Measurements from ENCODE around the gene ADIRF.
"Not testable (repeated sequence)": the region's sequence is repeated elsewhere in the genome, so short reads cannot be mapped to it uniquely, and the experiment has no call there.

ADIRF gene

DNA sequence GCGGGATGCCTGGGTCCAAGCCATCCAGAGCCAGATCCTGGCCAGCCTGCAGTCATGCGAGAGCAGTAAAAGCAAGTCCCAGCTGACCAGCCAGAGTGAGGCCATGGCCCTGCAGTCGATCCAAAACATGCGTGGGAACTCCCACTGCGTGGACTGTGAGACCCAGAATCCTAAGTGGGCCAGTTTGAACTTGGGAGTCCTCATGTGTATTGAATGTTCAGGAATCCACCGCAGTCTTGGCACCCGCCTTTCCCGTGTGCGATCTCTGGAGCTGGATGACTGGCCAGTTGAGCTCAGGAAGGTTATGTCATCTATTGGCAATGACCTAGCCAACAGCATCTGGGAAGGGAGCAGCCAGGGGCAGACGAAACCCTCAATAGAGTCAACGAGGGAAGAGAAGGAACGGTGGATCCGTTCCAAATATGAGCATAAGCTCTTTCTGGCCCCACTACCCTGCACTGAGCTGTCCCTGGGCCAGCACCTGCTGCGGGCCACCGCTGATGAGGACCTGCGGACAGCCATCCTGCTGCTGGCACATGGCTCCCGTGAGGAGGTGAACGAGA is 40.9 kb downstream of the ADIRF start:
- not testable (repeated sequence) for H3K27me3 ChIP-seq (ENCODE audit: insufficient read depth, low read length); H3K4me1 ChIP-seq (ENCODE audit: control insufficient read depth, insufficient read depth, low read length, unreplicated experiment); H3K27ac ChIP-seq (ENCODE audit: low read depth, low read length)

DNA sequence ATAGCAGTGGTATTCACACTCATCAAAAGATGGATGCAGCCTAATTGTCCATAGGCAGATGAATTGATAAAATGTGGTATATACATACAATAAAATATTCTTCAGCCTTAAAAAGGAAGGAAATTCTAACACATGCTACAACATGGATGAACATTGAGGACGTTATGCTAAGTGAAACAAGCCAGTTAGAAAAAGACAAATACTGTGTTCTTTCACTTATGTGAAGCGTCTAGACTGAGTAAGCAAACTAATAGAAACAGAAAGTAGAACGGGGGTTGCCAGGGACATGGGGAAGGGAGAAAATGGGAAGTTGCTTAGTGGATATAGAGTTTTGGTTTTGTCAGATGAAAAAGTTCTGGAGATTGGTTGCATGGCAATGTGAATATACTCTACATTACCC is 45.2 kb downstream of the ADIRF start:
- not testable (repeated sequence) for H3K27ac ChIP-seq (ENCODE audit: low read depth, low read length); H3K4me3 ChIP-seq (ENCODE audit: low read depth, low read length); H2AFZ ChIP-seq (ENCODE audit: low read length, unreplicated experiment); H3K79me2 ChIP-seq (ENCODE audit: control insufficient read depth, insufficient read depth, low read length, unreplicated experiment); H3K4me1 ChIP-seq (ENCODE audit: control insufficient read depth, insufficient read depth, low read length, unreplicated experiment); H3K27me3 ChIP-seq (ENCODE audit: insufficient read depth, low read length); H3K36me3 ChIP-seq (ENCODE audit: insufficient read depth, low read length)

More for the DNA sequence above, 40.9 kb downstream of the ADIRF start:
- H2AFZ ChIP-seq (ENCODE audit: low read length, unreplicated experiment); H3K36me3 ChIP-seq (ENCODE audit: insufficient read depth, low read length); H3K79me2 ChIP-seq (ENCODE audit: control insufficient read depth, insufficient read depth, low read length, unreplicated experiment); H3K4me3 ChIP-seq (ENCODE audit: low read depth, low read length): not testable (repeated sequence)

DNA sequence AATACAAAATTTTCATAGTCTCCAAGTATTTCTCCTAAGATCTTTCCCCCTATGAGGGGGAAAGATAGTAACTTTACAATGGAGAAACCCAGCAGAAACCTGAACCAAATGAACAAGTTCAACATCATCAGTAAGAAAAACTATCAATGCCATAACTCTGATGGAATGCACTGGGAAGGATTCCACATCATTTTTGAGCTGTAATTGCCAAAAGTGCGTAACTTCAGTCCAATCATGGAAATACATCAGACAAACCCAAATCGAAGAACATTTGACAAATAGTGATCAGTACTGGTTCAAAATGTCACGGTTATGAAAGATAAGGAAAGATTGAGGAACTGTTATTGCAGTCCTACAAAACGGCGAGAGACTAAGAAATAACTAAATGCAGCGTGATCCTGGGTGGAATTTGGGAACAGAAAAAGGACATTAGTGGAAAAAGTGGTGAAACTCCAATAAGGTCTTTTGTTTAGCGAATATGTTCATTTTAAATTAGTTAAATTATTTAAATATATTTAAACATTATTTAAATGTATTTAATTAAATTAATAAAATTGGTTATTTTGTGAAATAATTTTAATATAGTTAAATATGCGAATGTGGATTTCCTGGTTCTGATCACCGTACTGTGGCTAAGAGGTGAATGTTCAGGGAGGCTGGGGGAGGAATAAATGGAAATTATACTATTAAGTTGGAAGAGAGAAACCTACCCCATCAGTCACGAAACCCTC is 46.9 kb downstream of the ADIRF start:
- H3K4me3 ChIP-seq (ENCODE audit: low read depth, low read length); H3K4me1 ChIP-seq (ENCODE audit: control insufficient read depth, insufficient read depth, low read length, unreplicated experiment); H3K27me3 ChIP-seq (ENCODE audit: insufficient read depth, low read length); H3K27ac ChIP-seq (ENCODE audit: low read depth, low read length); H2AFZ ChIP-seq (ENCODE audit: low read length, unreplicated experiment); H3K36me3 ChIP-seq (ENCODE audit: insufficient read depth, low read length); H3K79me2 ChIP-seq (ENCODE audit: control insufficient read depth, insufficient read depth, low read length, unreplicated experiment): not testable (repeated sequence)

- not testable (repeated sequence) for H3K36me3 ChIP-seq (ENCODE audit: insufficient read depth, low read length); H3K27me3 ChIP-seq (ENCODE audit: insufficient read depth, low read length); H2AFZ ChIP-seq (ENCODE audit: low read length, unreplicated experiment); H3K4me1 ChIP-seq (ENCODE audit: control insufficient read depth, insufficient read depth, low read length, unreplicated experiment); H3K27ac ChIP-seq (ENCODE audit: low read depth, low read length); H3K79me2 ChIP-seq (ENCODE audit: control insufficient read depth, insufficient read depth, low read length, unreplicated experiment); H3K4me3 ChIP-seq (ENCODE audit: low read depth, low read length)
Measured at GRCh38 chr10:87018127-87018526, 49.8 kb downstream of the ADIRF start.

DNA sequence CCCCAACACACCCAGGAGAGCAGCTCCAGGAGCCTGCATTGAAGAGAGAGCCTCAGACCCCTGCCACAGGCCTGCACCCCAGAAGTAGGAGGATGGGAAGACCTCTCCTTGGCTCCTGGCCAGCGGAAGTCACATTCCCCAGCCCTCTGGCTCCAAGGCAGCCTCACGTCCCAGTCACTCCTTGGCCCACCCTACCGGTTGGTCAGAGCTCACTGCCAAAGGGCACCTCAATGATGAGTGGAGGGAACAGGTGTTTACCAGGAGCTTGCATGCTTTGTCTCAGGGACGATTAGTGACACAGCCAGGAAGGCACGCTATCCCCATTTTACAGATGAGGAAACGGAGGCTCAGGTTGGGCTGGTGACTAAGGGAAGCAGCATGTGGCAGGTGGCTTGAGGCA is 50.8 kb downstream of the ADIRF start:
- H3K27ac ChIP-seq (ENCODE audit: low read depth, low read length); H3K4me3 ChIP-seq (ENCODE audit: low read depth, low read length): not testable (repeated sequence)

DNA sequence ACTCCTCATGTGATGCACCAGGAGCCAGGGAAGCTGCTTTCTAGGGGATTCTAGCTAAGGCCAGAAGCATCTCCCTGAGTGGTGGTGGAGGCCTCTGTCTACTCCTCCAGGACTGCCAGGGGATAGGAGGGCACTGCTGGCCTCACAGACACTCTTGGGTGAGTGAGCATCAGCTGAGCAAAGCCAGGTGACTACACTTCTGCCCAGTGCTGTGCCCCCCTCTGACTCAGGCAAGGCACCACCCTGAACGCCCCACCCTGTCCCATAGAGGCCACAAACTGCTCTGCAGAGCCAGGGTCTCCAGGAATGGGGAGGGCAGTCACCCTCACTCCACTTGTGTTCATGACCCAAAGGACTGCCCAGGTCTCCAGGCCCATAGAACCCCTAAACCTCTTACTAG is 51.2 kb downstream of the ADIRF start:
- H2AFZ ChIP-seq (ENCODE audit: low read length, unreplicated experiment); H3K36me3 ChIP-seq (ENCODE audit: insufficient read depth, low read length); H3K27ac ChIP-seq (ENCODE audit: low read depth, low read length); H3K79me2 ChIP-seq (ENCODE audit: control insufficient read depth, insufficient read depth, low read length, unreplicated experiment); H3K4me1 ChIP-seq (ENCODE audit: control insufficient read depth, insufficient read depth, low read length, unreplicated experiment); H3K4me3 ChIP-seq (ENCODE audit: low read depth, low read length); H3K27me3 ChIP-seq (ENCODE audit: insufficient read depth, low read length): not testable (repeated sequence)

More for the DNA sequence above, 50.8 kb downstream of the ADIRF start:
- H3K36me3 ChIP-seq (ENCODE audit: insufficient read depth, low read length); H3K4me1 ChIP-seq (ENCODE audit: control insufficient read depth, insufficient read depth, low read length, unreplicated experiment); H2AFZ ChIP-seq (ENCODE audit: low read length, unreplicated experiment); H3K27me3 ChIP-seq (ENCODE audit: insufficient read depth, low read length); H3K79me2 ChIP-seq (ENCODE audit: control insufficient read depth, insufficient read depth, low read length, unreplicated experiment): not testable (repeated sequence)

DNA sequence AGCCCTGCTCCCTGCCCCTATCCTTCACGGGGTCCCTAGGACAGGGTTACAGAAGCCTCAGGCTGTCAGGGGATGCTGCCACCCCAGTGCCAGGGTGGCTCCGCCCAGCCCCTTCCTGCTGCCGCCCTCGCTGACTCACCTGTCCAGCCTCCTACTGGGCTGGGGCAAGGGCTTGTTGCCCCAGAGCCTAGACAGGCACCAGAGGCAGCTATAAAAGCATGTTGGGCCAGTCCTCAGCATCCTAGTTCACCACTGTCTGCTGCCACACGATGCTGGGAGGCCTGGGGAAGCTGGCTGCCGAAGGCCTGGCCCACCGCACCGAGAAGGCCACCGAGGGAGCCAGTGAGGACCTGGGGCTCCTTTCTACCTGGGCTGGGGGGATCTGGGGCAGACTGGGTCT is 51.8 kb downstream of the ADIRF start, which contains the start of gene FAM25A:
Gene FAM25A, plus strand, starts transcription at position 239 of the 400 bp plus-strand sequence. Its CDS starts 31 bp downstream, at position 270.
- not testable (repeated sequence) for H3K27me3 ChIP-seq (ENCODE audit: insufficient read depth, low read length); H2AFZ ChIP-seq (ENCODE audit: low read length, unreplicated experiment); H3K27ac ChIP-seq (ENCODE audit: low read depth, low read length); H3K4me3 ChIP-seq (ENCODE audit: low read depth, low read length); H3K36me3 ChIP-seq (ENCODE audit: insufficient read depth, low read length); H3K79me2 ChIP-seq (ENCODE audit: control insufficient read depth, insufficient read depth, low read length, unreplicated experiment); H3K4me1 ChIP-seq (ENCODE audit: control insufficient read depth, insufficient read depth, low read length, unreplicated experiment)
